NCI-H82 (cell line): ENCODE data around the gene RPRD1A.
"Not testable (repeated sequence)": the region's sequence is repeated elsewhere in the genome, so short reads cannot be mapped to it uniquely, and the experiment has no call there.

ENCODE experiments used
- DNase-seq: peaks from one replicate; lab custom pipeline; 2025; lab: John Stamatoyannopoulos, UW

Gene RPRD1A

DNA sequence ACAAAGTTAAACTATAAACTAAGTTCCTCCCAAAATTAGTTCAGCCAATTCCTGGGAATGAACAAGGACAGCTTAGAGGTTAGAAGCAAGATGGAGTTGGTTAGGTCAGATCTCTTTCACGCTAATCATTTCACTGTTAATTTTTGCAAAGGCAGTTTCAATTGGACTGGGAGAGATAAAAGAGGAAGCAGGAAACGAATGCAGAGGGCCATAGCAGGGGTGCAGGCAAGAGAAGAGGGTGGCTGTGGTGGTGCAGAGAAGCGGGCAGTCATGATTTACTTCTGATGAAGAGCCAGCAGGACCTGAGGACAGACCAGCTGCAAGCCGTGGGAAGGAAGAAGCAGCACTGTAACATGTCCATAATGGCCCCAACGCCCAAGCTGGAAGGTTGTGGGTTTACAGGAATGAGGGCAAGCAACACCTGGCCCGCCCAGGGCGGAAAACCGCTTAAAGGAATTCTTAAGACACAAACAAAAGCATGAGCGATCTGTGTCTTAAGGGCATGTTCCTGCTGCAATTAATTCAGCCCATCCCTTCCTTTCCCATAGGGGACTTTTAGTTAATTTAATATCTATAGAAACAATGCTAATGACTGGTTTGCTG is 99.0 kb downstream of the RPRD1A start:
- DNase-seq, result no peak

DNA sequence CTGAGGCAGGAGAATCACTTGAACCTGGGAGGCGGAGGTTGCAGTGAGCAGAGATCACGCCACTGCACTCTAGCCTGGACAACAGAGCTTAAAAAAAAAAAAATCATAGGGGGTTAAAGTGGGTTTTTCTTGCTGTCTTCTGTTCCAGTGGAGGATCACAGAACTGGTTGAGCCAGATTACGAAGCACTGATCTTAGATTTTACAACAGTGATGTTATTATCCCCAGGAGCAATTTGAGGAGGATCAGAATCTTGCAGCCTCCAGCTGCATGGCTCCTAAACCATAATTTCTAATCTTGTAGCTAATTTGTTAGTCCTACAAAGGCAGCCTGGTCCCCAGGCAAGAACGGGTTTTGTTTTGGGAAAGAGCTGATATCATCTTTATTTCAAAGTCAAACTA is 99.5 kb downstream of the RPRD1A start:
- not testable (repeated sequence) for DNase-seq

DNA sequence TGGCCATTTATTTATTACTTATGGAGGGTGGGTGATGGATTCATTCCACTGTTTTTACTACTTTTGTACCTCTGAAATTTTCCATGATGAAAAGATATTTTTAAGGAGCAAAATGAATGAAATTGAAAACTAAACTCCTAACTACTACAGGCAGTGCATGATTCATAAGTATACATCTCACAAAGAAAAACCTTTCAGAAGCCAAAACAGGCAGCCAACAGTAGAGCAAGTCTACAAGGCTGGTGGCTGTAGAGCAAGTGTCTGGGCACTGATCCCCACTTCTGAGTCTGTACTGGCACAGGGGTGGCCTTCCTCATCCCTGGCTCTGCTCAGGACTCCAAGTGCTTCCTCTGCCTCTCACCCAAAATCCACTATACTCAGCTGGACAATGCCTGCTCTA is 103.0 kb downstream of the RPRD1A start:
- DNase-seq, result no peak

DNA sequence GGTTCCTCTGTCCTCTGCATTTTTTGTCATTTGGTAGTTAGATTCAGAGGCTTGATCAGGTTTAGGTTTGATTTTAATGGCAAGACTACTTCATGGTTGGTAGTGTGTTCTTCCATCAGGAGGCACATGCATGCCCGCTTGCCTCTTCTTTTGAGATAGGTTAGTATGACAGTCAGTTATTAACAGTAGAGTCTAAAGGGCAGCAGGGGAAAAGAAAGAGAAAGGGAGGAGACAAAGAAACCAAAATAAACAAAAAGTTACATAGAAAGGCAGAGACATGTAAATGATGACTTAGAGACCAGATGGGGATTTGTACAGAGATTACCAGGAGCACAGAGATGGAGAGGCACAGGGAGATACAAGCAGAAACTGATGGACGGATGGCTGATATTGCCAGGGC is 105.0 kb downstream of the RPRD1A start:
- no peak for DNase-seq

DNA sequence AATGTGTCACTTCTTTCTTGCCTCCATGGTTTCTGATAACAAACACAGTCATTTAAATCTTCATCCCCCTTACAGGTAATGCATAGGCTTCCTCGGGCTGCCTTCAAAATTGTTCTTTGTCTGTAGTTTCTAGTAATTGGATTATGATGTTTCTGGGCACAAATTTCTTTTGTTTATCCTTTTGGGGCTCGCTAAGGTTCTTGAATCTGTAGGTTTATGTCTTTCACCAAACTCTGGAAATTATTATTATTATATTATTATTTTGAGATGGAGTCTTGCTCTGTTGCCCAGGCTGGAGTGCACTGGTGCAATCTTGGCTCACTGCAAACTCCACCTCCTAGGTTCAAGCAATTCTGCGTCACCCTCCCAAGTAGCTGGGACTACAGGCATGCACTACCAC is 111.1 kb downstream of the RPRD1A start:
- no peak for DNase-seq

DNA sequence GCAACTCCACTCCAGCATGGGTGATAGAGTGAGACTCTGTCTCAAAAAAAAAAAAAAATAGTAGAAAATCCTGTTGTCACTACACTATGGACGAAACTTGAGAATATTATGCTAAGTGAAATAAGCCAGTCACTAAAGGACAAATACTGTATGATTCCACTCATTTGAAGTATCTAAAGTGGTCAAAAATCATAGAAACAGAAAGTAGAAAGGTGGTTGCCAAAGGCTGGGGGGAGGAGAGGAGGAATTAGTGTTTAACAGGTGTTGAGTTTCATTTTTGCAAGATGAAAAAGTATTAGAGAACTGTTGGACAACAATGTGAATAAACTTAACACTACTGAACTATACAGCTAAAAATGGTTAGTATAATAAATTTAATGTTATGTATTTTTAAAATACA is 113.7 kb downstream of the RPRD1A start:
- no peak for DNase-seq

DNA sequence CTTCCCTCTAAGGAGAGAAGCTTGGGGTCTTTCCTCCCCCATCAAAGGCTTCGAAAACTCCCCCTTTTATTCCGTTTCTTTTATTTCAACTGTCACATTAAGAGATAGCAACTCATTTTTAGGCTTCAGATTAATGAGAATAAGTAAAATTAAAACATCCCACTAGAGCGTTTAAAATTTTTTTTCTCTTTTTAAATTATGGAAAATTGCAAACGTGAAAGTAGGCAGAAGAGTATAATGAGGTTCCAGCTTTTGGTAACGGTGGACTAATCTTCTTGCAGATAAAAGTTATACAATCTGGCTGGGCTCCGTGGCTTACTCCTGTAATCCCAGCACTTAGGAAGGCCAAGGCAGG is 116.8 kb downstream of the RPRD1A start:
- peak; percentile 24 for DNase-seq

DNA sequence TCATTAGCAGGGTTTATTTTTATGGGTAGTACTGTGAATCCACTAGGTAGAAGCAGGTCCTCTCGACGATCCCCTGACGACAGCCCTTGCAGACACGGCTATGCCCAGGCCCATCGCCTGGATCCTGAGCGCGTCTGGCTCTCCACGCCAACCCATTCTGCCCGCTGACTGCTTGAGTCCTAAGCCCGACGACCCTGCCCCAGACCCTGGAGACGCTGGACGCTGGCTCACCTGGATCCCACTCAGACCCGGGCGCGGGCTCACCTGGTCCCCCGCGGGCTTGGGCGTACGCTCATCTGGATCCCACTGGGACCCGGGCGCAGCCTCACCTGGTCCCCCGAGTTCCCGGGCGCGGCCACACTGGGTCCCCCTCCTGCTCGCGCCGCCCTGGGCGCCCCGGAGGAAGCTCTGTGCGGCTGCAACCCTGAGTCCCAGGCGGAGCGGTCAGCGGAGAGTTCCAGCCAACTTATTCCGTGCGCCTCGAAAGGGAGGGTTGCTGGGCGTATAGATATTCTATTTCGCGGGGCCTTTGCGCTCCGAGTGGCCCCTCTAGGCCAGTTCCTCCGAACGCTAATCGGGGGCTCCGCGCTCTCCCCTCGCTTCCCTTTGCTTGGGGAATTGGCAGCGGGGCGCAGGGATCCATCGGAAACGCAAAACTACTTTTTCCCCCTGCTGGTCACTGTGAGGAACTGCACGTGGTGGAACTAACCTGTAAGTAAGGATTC is 117.3 kb downstream of the RPRD1A start:
- peak; percentile 82 for DNase-seq

DNA sequence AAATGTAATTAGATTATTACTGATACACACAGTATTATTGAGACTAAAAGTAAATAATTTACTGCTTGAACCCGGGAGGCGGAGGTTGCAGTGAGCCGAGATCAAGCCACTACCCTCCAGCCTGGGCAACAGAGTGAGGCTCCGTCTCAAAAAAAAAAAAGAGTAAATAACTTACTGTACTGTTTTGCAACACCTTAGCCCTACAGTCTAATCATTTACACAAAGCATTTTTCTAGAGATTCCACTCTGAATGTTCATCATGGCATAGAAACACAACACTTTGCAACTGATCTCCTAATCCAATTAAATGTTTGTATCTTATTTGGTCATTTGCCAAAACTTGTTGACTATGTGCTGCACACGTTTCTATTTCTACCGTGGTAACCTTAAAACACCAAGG is 118.3 kb downstream of the RPRD1A start:
- DNase-seq, result peak; percentile 73

DNA sequence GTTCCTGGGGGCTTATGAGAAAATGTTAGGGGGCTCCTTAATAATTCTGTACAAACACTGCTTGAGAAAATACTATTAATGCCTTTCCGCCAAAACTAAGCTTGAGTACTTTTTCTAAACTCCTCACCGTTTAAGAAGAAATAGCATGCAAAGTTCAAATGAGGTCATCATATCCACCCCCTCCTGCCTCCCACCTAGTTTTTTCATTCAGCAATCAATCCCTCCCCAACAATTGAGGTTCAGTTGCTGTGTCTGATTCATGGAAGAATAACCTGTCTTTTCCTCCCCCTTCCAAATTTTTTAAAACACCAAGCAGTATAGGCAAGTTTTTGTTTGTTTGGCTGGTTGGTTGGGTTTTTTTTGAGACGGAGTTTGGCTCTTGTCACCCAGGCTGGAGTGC is 119.3 kb downstream of the RPRD1A start:
- DNase-seq, result no peak

DNA sequence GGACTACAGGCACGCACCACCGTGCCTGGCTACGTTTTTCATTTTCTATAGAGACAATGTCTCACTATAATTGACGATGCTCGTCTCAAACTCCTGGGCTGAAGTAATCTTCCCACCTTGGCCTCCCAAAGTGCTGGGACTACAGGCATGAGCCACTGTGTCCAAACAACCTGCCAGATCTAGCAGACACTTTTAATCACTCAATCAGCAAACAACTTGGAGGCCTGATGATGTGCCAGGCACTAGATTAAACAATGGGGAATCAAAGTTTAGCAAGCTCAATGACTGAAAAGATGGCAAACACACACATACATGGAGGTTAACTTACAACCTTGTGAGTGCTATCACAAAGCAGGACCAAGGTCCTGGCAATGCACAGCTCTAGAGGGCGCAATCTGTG is 124.7 kb downstream of the RPRD1A start:
- DNase-seq, result no peak

DNA sequence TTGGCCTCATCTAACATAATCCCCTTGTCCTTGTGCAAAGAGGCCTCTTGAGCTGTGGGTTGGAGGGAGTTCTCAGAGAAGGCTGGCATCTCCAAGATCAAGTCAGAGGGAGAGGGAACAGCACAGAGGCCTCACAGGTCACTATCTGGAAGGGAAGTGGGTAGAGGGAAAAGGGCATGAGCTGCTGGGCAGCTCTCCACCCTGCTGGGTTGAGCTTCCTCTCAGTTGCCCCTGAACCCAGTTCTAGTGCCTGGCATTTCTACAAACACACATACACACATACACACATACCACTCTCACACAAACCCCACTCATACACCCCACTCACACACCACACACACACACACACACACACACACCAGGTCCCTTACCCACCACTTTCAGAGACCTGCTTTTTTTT is 125.2 kb downstream of the RPRD1A start:
- DNase-seq, result no peak

DNA sequence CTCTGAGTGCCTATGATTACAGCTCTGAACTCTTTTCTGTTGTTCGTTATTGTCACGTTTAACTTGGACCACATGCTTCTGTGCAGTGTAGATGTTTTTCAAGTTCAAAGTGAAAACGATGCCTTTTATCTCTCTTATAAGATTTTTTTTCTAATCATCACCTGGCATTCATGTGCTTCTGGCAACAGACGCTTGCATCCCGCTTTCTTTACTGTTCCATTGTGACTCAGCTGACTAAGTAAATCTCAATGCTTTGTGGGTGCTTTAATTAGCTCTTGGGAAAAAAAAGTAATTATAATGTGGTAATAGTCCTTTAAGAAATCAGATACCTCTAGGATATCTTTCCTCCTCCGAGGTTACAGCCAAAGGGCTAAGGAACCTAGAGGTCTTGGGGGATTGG is 126.1 kb downstream of the RPRD1A start:
- no peak for DNase-seq
